Endothelial cell of hepatic sinusoid (primary cell): ENCODE data around the gene LDB2.
"Not testable (repeated sequence)": the region's sequence is repeated elsewhere in the genome, so short reads cannot be mapped to it uniquely, and the experiment has no call there.

Source experiments
- in situ Hi-C: cut with HindIII; loops from 2 replicates; pipeline ENCODE4 v1.10.0; 2017; ENCODE audit warnings: low sequenced_read_pairs

Gene LDB2

GRCh38 chr4:16579866-16580265 lies 318.6 kb downstream of the LDB2 start:
- in situ Hi-C loops: loop anchor here (5.0 kb wide), 2 partner anchors 53 to 87 kb away; no protein-coding TSS in a partner anchor

- in situ Hi-C loops: no loop called here
Observed at GRCh38 chr4:16577177-16577576, 321.3 kb downstream of the LDB2 start.

- in situ Hi-C loops: no loop called here
Observed at GRCh38 chr4:16574981-16575380, 323.5 kb downstream of the LDB2 start.

- in situ Hi-C loops: no loop called here
Observed at GRCh38 chr4:16573739-16574138, 324.7 kb downstream of the LDB2 start.

- in situ Hi-C loops: no loop called here
Observed at GRCh38 chr4:16573206-16573605, 325.2 kb downstream of the LDB2 start.

GRCh38 chr4:16572631-16573030 lies 325.8 kb downstream of the LDB2 start:
- in situ Hi-C loops: no loop called here

- in situ Hi-C loops: no loop called here
Observed at GRCh38 chr4:16572161-16572560, 326.3 kb downstream of the LDB2 start.

GRCh38 chr4:16569790-16570189 lies 328.7 kb downstream of the LDB2 start:
- in situ Hi-C loops: no loop called here

- in situ Hi-C loops: not testable (repeated sequence)
Observed at GRCh38 chr4:16557316-16557715, 341.1 kb downstream of the LDB2 start.

GRCh38 chr4:16555156-16555555 lies 343.3 kb downstream of the LDB2 start:
- in situ Hi-C loops: no loop called here

- in situ Hi-C loops: loop anchor here (5.0 kb wide), 2 partner anchors 42 to 112 kb away; no protein-coding TSS in a partner anchor
Observed at GRCh38 chr4:16550531-16550930, 347.9 kb downstream of the LDB2 start.

- in situ Hi-C loops: no loop called here
Observed at GRCh38 chr4:16545656-16546055, 352.8 kb downstream of the LDB2 start.

GRCh38 chr4:16544869-16545268 lies 353.6 kb downstream of the LDB2 start:
- in situ Hi-C loops: no loop called here

- in situ Hi-C loops: no loop called here
Observed at GRCh38 chr4:16544251-16544721, 354.2 kb downstream of the LDB2 start.

- in situ Hi-C loops: no loop called here
Observed at GRCh38 chr4:16537926-16538325, 360.5 kb downstream of the LDB2 start.

GRCh38 chr4:16532240-16532970 lies 366.0 kb downstream of the LDB2 start:
- in situ Hi-C loops: no loop called here

GRCh38 chr4:16530688-16531635 lies 367.5 kb downstream of the LDB2 start:
- in situ Hi-C loops: no loop called here

GRCh38 chr4:16524911-16525554 lies 373.4 kb downstream of the LDB2 start:
- in situ Hi-C loops: loop anchor here (5.0 kb wide), 1 partner anchor 57 kb away; no protein-coding TSS in a partner anchor

GRCh38 chr4:16524406-16524805 lies 374.0 kb downstream of the LDB2 start:
- in situ Hi-C loops: no loop called here

- in situ Hi-C loops: not testable (repeated sequence)
Observed at GRCh38 chr4:16523526-16523925, 374.9 kb downstream of the LDB2 start.
